Fibroblast of the conjunctiva (primary cell): ENCODE measurements around the gene SLC24A3.

Experiments used
- DNase-seq: peaks from one replicate; pipeline ENCODE4 v3.0.0-alpha.2; 2010; ENCODE audit warnings: low read depth

The SLC24A3 gene

DNA sequence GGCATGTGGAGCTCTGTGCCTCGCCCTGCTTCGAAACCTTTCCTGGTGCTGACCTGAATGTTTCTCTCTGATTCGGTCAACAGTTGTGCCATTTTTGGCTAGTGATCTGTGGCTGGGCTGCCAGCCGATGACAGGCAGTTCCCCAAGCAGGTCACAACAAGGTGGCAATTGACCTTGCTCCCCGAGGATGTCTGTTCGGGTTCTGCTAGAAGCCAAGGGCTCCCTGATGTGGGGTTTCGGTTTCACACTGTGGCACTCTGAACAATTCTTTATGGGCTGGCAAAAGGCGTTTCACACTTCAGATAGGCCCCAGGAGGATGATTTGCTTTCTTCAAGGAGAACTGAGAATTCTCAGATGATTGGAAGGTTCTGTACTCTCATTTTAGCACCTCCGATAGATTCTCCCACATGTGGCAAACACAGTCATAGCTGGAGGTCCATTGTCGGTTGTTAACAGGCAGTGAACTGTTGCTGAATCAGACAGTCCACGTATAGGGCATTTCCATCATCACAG, 135.6 kb downstream of the SLC24A3 start:
- DNase-seq: no peak

DNA sequence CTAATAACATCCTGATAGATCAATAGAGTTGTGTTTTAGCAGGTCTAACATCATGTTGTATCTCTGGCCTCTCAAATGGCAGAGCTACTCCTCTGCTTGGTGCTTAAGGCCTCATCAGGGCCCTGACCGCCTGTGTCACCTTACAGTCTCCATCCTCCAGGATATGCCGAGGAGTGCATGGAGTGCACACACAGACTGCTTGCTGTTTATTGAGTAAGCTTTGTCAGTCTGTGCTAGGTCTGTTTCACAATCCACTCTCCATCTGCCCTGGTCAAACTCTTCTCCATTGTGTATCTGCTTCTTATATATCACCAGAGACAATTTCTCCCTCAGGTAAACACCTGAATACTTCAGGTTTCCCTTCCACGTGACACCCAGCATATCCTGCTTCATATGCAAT, 136.1 kb downstream of the SLC24A3 start:
- DNase-seq: no peak

DNA sequence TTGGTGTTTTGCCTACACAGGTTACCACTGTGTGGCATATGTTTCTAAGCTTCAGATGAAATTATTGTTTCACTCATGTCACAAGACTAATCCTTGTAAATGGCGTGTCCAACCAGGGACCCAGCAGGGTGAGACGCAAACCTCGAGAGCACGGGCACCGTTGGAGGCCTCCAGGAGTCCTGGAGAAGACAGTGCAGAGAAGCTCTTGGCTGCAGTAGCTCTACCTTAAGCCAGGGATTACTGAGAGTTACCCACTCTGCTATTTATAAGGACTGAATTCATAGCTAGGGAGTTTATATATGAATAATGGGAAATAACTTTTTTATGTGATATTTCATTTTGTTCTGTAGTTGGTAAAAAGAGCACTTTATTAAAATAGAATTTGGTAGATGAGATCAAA, 137.4 kb downstream of the SLC24A3 start:
- no peak for DNase-seq

DNA sequence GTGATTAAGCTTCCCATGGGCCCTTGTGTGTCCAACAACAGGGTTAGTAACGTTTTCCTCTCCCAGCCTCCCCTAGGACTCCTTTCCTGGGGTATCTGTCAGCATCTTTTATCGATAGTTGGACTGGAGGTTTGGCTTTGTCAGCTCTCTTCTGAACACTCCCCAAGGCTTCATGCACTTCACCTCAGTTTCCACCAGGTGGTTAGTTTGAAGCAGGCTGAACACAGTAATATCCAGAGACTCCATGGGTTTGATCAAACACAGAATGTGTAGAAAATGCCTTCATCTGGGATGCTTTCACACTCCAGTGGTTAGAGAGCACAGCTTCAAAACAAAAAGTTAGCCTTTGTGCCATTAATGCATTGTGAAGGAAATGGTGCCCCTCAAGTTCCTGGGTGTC, 139.1 kb downstream of the SLC24A3 start:
- DNase-seq: no peak

DNA sequence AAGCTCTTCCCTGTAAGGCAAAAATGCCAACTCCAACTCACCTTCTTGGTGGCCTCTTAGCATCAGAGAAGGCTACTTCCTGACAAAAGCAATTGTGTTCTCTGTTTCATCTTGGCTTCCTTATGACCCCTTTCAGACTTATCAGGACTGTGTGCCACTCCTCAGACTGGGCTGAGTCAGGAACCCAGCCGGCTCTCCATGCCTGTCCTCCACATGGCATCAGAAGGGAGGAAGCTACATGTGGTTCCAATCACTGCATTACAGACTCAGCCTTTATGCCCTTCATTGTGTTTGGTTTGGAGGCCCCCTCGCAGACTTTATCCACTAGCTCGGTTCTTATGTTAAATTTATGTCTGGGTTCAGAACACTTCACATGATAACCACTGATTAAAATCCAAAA, 142.5 kb downstream of the SLC24A3 start:
- no peak for DNase-seq

DNA sequence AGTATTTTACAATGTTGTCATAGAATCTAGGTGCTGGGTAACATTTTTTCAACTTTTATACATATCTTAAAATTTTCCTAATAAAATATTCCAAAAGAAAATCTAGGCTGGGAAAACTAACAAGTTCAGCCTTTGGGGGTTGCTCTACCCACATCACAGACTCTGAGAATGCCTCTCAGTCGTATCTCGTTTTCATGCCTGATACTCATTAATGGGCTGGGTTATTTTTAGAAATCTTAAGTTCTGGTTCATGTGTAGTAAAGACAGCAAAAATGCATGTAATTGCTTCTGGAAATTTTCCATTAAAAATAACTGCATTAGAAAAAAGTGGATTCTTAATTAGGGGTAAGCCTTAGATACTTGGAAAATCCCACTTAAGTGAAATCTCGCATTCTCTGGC, 149.3 kb downstream of the SLC24A3 start:
- DNase-seq: no peak

DNA sequence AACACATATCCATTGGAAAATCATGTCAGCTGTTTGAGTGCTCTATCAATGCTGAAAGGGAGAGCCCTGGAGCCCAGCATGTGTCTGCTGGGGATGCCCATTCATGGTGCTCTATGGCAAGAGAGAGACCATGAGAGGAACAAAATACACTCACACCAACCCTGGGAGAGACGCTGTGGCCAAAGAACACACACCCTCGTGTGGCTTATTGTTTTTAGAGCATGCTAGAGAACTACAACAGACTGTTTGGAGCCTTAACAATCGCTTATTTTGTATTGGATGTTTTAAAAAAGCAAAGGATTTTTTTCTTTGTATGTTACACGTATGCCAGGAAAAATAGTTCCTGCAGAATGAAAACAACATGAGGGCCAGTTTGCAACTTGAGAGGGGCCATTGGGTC, 151.0 kb downstream of the SLC24A3 start:
- no peak for DNase-seq

DNA sequence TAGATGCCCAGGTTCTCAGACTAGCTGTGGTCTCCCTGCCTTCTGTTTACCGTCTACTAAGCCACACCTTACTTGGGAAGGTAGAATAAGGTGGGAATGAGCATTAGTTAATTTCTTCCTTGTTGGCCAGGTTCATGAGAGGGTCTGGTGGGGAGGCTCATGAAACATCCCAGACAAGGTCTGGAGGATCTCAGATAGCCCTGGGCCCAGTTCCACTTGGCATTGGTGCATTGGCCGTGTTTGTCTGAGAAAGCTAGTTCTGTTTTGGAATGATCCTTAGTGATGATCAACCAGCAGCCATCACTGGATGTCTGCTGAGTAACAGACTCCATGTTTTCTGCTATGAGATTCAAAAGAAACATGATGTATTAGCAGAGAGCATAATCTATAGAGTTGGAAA, 155.1 kb downstream of the SLC24A3 start:
- DNase-seq: no peak

DNA sequence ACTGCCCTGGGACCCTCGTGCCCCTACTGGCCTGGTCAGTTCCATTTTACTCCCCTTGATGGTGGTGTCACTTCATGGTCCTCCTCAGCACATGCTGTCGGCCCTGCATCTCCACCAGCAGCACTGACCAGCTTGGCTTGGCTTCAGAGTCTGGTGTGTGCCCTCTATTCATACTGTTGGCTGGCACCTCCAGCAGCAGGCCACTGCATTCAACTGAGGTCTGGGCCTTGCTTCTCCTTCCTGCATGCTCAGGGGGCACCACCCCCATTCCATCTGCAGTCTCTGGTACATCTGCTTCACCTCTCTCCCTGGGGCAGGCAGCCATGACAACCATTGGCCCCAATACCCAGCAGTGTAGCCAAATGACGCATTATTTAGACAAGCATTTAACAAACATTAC, 155.9 kb downstream of the SLC24A3 start:
- no peak for DNase-seq

DNA sequence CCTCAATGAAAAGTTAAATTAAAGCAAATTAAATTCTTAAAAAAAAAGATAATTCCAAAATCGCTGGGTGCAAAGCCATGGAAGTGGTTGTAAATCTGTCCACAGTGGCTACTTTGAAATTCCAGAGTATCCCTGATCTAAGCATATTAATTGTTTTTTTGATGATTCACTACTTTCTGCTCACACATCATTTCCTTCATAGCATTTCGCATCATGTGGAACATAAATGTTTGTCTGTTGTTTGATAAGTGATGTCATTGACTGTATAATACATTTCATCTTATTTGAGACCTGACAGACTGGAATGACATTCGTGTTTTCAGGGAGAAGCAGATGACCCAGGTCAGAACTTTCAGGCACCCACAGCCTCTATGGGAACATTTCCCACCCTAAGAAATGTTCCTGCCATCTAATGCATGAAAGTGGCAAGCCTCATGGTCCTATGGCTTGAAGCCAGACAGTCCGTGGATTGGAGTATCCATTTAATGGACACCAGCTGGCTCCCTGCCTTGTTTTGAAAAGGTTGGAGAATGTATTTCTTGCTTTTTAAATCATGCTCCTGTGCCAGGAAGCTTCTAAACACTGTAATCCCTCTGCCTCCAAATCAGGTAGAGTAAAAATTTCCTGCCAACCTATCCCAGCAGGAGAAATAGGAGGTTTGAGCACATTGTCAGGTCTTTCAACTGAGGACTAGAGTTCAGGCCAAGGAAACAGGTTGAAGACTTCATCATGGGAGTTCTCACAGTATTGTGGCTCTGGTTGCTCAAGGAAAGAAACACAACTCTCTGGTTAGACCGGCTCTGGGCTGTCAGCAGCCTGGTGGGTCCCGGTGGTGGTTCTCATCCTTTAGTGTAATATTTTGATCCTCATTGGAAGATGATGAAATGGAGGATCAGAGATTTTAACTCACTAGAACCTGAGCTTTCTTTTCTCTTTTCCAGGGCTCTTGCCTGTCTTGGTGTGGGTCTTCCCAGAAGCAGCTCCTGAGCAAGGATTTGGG, 157.9 kb downstream of the SLC24A3 start:
- DNase-seq: no peak

DNA sequence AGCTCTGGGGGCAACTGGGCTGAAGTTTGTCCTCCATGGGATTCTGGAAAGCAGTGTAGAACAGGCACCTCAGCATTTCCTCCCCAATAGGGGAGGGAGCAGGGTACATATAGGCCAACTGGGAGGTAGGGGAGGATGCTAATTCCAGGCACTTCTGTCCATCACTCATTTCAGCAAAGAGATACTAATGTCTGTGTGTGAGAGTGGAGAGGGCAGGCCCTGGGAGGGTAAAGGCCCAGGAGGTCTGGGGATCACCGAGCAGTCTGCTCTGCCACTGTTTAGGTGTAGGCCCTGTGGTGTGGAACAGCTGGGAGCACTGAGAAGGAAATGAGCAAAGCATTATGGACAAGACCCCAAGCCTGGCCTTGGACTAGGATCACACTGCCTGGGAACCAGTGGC, 158.7 kb downstream of the SLC24A3 start:
- no peak for DNase-seq

DNA sequence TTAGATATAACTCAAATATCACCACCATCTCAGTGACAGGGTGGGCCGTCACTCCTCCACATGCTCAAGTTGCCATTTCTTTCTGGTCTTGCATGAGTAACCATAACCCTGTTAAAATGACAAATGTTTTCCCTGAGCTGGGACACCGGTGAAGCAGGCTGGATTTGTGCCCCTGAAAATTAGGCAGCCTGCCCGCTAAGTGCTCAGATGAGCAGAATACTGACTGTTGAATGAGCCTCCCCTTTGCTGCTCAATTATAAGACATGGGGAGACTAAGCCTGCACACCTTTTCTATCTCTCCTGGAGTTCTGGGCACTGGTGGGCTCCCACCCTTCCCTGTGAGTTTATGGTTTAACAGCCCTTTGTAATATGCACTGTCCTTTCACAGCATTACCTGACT, 161.8 kb downstream of the SLC24A3 start:
- DNase-seq: no peak

DNA sequence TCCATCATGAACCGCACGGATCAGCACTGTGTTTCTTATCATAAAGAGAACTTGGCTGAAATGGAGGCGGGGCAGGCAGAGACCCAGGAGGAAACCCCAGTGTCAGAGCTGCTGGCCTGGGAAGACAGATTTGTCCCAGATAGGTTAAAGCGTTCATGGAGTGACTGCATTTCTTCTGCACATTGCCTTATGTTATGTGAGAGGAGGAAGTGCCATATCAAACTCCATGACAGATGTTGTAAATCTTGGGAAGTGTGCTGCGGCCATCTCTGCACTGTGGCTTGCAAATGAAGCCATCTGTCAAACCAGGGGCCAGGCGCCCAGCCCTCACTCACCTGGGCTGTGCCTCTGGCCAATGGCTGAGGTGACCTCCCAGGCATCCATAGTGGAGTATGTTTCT, 163.0 kb downstream of the SLC24A3 start:
- DNase-seq: no peak

DNA sequence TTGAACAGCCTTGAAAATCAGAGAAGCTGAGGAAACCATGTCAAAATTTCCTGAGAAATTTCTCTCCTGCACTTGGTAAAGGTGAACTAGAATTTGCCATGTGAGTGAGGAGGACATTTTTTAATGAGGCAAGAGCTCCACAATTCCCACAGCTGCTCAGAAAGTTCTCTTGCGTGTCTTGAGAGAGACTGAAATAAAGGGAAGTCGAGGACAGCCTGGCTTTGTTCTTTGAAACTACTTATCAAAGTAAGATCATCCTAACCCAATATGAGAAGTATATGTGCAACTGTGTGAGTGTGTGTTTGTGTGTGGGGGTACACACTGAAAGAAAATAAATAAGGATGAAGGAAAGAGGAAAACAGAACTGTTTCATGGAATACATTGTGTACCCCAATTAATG, 163.4 kb downstream of the SLC24A3 start:
- no peak for DNase-seq

DNA sequence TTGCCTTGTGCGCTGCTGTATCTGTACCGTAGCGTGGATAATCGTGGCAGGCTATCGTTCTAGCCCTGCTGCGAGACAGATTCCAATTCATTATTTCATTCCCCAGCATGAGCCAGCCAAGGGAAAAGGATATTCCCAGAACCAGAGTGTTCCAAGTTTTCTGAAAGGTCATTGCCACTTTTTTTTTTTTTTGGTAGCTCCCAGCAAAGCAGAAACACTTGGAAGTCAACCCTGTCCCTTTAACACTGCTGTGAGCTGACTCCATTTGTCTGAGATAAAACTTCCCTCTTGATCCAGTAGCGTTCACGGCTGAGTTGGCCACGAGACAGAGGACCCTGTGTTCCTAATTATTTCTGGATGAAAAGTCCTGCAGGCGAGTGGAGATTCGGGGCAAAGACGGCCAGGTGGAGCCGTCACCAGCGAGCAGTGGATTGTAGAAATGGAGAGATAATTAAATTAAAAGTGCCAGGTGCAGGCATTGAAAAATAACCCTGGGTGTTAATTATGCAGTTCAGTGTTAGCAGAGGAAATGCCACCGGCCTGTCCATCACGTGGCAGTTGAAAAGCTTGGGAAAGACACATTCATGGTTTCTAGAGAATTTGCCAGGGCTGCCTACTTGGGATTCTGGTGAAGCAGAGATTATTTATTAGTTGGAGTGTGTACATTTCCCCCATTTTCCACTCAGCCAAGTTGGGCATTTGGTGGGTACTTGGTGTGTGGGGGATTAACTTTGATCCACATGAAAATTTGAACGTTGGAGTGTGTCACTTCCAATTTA, 164.2 kb downstream of the SLC24A3 start:
- no peak for DNase-seq

DNA sequence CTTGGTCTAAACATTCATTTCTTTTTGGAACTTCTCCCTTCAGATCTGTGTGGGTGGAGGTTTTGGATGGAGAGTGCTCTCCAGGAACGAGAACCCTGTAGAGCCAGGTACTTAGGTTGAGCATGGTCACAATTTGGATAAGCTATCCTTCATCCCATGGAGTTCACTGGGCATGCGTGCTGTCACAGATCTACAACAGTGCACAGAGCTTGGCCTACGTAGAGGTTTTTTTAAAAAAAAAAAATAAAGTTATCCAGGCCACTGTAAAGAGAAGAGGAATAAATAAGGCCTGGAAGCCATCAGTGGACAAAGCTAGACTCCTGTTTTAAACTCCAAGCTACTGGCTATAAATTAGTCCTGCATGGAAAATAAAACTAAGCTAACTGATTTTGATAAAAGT, 165.6 kb downstream of the SLC24A3 start:
- no peak for DNase-seq

DNA sequence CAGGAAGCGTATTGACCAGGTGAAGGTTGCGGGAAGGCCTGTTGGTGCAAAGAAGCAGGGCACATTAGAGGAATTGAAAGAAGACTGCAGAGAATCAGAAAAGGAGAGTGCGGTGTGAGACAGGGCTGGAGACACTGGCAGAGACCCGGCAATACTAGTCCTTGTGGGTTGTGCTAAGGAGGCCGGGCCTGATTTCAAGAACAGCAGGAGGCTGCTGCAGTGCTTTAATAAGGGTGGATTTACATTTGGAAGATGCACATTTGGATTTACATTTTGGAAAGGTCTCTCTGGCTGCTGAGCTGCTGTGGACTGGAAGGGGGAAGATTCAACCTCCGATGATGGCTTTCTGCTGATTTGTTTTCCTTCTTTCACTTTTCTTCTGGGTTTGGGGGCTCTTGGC, 167.8 kb downstream of the SLC24A3 start:
- no peak for DNase-seq

DNA sequence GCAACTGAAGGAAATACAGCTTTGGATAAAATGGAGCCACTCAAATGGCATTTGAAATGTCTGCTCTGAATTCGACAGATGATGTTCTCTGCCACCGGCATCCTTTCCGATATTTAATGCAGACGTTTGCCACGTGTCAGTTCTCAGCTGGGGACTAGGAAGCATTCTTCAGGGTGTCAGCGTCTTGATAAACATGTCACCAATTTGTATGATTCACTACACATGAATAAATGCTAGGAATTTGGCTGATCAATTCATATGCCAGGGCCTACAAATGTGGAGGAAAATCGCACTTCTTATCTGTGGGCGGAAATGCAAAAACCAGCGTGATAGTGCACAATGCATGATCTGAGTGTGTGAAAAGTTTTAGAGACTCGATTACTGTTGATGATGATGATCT, 169.5 kb downstream of the SLC24A3 start:
- DNase-seq: no peak

DNA sequence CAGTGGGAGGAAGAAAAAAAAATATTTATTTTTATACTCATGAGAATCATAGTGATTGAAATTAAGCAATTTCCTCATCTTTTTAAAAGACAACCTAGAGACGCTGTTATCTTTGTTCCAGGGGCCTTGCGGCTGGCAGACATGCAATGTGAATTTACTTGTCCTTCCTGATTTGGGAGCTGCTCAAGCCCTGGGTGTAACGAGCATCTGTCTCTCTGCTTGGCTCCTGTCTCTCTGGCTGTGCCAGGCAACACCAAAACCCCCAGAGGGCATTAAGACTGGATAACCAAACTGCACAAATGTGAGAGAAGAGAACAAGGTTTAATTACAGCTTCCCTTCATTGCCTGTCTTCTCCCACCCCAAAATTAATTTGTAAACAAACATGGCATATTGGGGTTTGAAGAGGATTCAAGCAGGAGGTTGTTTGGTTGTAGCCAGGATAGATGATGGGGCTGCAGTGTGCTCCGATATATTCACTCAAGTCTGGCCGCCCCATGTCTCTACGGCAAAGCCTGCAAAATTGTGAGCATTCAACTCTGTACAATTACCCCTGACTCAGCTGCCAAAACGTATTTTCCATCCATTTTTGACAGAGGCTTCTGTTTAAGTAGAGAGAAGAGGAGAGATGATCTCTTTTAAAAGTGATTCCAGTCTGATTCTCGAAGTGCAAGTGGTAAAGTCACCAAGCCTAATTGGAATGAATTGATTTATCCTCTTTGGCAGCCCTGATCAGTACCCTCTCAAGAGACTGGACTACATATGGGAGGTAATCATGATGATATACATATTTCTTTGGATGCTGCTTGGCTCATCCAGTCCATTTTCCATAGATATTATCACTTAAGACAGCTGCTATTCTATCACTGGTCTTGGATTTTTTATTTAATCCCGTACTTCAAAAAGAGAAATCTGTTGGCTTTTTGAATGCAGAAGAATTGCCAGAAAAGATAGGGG, 170.2 kb downstream of the SLC24A3 start:
- no peak for DNase-seq

DNA sequence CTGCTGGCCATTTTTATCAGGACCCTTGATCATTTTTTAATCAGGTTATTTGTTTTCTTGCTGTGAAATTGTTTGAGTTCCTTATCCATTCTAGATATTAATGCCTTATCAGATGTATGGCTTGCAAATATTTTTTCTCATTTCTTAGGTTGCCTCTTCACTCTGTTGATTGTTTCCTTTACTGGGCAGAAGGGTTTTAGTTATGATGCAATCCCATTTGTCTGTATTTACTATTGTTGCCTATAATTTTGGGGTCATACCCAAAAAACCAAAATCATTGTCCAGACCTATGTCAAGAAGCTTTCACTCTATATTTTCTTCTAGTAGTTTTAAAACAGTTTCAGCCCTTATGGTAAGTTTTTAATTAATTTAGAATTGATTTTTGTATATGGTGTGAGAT, 172.5 kb downstream of the SLC24A3 start:
- DNase-seq: no peak

DNA sequence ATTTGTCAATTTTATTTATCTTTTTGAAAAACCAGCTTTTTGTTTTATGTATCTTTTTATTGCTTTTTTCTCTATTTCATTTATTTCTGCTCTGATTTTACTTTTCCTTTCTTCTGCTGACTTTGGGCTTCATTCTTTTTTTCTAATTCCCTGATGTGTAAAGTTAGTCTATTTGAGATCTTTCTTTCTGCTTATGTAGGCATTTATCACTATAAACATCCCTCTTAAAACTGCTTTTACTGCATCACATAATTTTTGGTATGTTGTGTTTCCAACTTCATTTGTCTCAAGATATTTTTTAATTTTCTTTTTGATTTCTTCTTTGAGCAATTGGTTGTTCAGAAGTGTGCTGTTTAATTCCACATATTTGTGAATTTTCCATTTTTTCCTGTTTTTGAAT, 174.8 kb downstream of the SLC24A3 start:
- DNase-seq: no peak
